Activated CD4-positive, alpha-beta T cell treated with anti-CD3 and anti-CD28 coated beads, Interleukin-2, amount 50 U/mL, for 16 hours (primary cell): ENCODE data around the gene SOAT2.
"Not testable (repeated sequence)": the region's sequence is repeated elsewhere in the genome, so short reads cannot be mapped to it uniquely, and the experiment has no call there.

ENCODE experiments used
- DNase-seq: peaks from one replicate; pipeline ENCODE4 v3.0.0-alpha.2; 2020

The SOAT2 gene

DNA sequence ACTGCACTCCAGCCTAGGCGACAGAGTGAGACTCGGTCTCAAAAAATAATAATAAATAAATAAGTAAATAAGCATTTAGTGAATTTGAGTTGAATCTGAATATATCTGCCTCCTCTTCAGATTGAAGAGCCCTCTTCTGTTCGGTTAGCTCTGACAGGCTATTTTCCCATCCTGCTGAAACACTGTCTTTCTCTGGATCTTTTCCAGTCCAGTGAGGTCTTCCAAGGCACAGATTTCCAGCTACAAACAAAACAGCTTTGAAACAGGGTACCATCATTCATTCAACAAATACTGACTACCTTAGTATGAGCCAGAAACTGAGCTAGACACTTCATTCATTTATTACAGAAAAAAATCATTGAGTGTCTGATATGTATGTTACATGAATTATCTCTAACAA, 16.9 kb upstream of the SOAT2 start:
- no peak for DNase-seq

DNA sequence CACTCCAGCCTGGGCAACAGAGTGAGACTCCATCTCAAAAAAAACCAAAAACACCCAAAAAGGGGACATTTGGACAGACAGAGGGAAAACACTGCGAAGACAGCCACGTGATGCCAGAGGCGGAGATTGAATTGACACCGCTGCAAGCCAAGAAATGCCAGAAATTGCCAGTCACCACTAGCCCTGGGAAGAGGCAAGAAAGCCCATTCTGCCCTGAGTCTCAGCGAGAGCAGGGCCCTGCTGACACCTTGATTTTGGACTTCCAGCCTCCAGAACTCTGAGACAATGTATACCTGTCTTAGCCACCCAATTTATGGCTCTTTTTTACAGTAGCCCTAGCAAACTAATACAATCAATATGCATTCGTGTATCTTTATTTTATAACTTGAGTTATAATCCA, 13.2 kb upstream of the SOAT2 start:
- DNase-seq, result no peak

DNA sequence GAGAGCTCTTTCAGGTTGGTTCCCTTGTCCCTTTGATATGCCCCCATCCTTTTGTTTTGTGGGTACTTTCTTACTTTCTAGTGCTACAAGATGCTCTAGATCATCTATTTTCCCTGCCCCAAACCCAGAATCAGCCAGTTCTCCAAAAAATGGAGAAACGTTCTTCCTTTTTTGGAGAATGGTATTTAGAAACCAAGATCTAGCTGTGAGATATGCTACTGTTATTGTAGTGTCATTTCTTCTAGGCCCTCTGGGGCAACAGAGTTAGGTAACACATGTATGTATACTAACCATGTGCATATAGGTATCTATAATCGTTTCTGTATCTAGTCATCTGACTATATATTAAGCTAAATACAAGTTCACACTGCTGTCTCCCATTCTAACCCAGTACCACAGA, 12.7 kb upstream of the SOAT2 start:
- no peak for DNase-seq

DNA sequence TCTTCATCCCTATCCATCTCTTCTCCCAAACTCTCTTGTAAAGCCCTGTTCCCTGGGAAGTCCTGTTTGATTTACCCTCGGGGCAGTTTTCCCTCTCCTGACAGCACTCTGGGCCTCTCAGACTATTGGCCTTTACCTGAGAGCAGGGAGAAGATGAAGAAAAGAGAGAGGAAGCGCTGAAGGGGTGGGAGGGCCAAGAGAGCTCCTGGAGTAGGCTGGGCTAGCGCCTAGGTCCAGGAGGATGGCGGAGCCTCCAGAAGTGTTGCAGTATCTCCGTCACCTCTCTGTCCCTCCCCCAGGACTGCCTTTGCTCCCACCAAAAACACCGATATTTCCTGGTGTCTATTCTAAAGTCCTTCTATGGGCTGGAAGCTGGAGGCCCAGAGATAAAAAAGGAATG, 11.5 kb upstream of the SOAT2 start:
- DNase-seq, result no peak

DNA sequence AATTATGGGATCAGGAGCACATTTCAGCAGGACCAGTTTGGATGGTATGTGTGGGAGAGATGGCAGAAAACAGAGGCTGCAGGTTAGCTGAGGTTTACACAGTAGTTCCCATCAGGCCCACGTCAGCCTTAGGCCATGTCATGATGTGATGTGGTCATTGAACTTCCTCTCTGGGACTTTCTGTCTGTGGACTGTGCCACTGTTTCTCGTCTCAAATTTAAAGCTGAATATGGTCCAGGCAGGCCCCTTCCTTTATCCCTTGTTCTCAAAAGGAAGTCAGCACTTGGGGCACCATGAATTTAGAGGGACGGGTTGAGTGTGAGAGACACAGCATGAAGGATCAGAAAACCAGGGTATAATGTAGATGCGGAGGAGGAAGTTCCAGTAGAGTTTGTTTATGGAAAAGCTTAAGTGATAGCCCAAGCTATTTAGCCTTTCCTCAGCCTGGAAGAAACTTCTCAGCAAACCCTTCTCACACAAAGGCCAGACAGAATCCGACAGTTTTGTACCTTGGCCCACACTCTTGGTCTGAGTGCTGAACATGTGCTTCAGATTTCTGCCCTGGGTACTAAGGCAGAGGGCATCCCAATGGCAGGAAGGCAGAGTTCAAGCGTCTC, 9.4 kb upstream of the SOAT2 start:
- DNase-seq, result no peak

DNA sequence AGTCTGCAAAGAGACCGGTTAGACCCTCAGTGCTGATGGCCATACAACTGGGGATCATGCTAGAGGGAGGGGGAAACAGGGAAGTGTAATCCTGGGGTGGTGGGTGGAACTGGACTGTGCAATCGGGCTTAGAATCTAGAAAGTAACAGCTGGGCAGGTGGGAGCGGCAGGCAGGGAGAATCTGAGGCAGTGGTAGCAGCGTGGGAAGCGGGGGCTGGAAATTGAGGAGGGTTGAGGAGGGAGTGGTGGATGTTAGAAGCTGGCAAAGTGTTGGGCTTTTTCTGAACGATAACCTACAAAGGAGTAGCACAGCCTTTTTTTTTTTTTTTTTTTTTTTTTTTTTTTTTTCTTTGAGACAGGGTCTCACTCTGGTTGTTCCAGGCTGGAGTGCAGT, 8.9 kb upstream of the SOAT2 start:
- no peak for DNase-seq

DNA sequence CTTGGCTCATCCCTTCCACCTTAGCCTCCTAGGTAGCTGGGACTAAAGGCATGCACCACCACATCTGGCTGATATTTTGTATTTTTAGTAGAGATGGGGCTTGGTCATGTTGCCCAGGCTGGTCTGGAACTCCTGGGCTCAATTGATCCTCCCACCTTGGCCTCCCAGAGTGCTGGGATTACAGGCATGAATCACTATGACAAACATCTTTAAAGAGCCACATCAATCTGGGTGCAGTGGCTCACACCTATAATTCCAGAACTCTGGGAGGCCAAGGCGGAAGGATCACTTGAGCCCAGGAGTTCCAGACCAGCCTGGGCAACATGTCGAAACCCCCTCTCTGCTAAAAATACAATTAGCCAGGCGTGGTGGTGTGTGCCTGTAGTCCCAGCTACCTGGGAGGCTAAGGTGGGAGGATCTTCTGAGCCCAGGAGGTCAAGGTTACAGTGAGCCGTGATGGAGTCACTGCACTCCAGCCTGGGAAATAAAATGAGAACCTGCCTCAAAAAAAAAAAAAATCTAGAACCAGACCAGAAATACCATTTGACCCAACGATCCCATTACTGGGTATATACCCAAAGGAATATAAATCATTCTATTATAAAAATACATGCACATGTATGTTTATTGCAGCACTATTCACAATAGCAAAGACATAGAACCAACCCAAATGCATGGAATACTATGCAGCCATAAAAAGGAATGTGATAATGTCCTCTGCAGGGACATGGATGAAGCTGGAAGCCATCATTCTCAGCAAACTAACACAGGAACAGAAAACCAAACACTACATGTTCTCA, 8.3 kb upstream of the SOAT2 start:
- DNase-seq, result not testable (repeated sequence)

DNA sequence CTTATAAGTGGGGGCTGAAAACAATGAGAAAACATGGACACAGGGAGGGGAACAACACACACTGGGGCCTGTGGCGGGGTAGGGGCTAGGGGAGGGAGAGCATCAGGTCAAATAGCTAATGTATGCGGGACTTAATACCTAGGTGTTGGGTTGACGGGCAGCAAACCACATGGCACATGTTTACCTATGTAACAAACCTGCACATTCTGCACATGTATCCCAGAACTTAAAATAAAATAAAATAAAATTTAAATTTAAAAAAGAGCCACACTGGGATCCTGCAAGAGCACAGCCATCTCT, 7.7 kb upstream of the SOAT2 start:
- DNase-seq, result not testable (repeated sequence)

DNA sequence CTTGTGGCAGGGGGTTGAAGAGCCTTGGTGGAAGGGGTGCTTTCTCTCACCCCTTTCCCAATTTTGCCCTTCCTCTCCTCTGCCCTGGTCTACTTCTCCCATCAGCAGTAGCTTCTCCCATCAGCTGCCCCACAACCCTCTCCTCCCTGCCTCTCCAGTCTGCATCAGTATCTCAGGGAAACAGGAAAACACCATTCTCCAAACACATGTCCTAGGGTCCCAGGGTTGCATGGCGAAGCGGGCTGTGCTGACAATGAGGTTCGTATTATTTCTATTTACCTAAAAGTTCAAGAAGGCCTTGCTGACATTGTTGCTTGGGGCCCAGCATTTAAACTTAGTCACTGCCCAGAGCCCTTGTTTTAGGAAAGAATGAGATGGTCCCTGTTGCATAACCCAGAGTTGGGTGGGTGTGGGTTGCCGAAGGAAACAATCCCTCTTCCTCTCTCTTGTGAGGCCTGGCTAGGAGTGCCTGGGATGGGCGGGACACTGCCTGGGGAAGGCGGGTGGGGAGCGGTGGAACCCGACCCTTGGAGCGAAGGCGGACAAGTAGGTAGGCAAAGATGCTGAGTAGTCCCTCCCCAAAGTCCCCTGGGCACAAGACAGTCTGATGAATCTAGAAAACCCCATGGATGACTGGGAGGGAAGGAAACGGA, 7.1 kb upstream of the SOAT2 start:
- no peak for DNase-seq

DNA sequence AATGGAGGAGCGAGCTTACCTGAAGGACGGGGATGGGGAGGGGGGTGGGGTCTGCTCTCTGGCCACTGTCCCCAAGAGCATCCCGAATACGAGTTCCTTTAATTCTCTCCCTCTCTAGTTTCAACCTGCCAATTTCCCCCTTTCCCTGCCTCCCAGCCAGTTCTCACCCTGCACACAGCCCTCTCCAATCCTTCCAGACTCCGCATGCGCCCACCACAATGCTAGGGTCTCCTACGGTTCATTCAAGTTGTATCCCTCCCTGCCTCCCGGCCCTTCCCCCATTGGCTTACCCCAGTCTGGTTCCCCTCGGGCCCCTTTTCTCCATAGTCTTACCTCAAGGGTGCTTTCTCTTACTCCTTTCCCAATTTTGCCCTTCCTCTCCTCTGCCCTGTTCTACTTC, 6.5 kb upstream of the SOAT2 start:
- DNase-seq, result no peak

DNA sequence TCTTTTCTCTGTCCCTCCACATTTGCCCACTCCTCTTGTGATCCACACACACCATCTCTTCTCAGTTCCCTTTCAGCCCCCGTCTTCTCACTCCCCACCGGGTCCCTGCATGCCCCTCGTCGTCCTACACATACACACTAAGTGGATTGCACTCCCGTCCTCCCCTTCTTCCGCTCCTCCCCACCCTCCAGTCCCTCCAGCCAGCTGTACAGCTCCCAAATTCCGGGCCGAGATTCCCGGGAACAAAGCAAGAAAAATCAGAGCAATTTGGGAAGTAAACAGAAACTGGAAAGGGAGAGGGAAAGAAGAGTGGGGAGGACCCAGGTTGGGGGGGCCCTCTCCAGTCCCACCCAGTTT, 6.1 kb upstream of the SOAT2 start:
- DNase-seq, result no peak

DNA sequence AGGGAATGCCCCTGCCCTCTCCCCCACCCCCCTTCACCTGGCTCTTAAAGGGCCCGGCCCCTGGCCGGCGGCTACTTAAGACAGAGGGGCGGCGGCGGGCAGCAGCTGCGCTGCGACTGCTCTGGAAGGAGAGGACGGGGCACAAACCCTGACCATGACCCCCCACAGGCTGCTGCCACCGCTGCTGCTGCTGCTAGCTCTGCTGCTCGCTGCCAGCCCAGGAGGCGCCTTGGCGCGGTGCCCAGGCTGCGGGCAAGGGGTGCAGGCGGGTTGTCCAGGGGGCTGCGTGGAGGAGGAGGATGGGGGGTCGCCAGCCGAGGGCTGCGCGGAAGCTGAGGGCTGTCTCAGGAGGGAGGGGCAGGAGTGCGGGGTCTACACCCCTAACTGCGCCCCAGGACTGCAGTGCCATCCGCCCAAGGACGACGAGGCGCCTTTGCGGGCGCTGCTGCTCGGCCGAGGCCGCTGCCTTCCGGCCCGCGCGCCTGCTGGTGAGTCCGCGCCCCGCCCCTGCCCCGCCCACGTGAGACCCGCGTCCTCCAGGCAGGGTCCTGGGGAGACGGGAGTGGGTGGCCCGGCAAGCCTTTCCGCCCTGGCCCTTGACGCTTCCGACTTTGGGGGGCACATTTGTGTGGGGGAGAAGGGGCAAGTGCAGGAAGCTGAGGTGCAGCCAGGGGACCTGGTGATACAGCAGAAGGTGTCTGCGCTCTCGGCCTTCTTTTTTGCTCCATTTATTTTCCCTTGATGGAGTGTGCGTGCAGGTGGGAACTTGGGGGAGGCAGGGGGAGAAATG, 5.5 kb upstream of the SOAT2 start, which contains the start of gene IGFBP6:
IGFBP6 (plus strand) TSS at position 104 of the 790 bp plus-strand sequence; CDS start at position 155, 51 bp downstream.
- DNase-seq, result peak; percentile 53

DNA sequence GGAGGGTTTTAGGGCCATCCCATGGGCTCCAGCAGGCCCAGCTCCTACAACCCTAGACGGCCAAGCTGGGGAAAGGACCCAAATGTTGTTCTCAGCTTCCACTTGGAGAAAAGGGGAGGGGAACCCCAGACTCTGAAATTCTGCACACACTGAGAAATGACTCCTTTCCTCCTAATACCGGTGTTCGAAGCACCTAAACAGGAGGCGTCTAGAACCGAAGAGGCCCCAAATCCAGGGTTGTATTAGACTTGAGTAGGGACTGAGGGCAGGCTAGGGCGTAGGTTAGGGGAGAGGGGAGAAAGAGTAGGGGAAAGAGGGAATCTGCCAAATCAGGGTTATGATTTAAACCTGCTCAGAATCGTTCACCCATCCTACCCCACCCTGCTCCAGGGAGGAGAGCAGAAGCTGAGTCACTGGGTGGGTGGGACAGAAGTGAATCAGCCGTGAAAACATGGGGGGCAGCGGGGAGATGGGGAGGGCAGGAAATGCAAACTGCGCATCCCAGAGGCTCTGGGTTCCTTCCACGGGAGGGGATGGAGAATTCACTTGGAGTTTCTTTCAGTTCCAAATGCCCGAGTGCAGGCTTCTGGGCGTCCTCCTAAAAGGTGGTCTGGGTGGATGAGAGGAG, 4.8 kb upstream of the SOAT2 start:
- no peak for DNase-seq

DNA sequence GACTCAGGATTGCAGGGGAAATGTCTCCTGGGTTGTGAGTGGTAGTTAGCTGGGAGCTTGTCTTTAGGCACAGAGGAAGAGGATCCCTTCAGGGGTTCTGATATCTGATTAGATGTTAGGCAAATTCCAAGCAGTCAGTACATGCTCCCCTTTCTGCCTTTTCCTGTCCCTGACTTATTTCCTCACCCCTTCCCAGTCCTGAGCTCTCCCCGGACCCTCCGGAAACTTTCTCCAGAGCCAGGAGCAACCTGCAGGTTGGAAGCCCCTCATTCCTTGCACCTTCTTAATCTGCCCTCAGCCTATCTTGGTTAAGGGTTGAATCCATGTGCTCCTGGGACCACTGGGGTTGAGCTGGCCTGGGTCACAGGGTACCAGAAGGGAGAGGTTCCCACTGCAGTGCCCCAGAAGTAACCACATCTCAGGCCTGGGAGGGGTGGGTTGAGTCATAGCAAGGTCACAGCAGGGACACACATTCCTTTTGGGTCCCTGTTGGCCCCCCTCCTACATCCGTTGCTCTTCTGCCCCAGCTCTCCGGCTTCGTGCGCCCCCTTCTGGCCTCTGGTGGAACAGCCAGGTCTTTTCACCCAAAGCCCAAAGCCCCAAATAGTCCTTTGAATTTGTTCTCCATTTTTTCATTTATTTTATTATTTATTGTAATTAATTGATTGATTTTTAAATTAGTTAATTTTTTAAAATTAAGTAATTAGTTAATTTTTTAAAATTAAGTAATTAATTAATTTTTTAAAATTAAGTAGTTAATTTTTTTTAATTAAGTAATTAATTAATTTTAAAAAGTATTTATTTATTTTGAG, 4.0 kb upstream of the SOAT2 start:
- DNase-seq, result peak; percentile 89

DNA sequence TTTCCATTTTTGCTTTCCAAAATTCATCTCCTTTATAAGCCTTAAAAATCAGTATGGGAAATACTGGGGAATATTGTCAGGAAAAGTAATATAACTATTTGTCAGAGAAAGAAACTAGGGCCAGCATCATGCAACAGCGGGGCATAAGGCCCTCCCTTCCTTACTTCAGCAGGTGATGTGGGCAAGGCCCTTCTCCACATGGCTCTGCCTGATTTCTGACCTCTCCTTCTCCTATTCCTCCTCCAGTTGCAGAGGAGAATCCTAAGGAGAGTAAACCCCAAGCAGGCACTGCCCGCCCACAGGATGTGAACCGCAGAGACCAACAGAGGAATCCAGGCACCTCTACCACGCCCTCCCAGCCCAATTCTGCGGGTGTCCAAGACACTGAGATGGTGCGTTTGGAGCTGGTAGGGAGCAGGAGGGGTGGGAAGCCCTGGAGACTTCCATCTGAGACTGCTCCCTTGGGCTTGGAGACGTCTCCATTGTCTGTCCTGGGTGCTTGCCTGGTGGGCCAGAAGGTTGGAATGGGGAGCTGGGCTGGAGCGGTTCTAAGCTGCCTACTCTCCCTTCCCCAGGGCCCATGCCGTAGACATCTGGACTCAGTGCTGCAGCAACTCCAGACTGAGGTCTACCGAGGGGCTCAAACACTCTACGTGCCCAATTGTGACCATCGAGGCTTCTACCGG, 2.7 kb upstream of the SOAT2 start:
- no peak for DNase-seq

DNA sequence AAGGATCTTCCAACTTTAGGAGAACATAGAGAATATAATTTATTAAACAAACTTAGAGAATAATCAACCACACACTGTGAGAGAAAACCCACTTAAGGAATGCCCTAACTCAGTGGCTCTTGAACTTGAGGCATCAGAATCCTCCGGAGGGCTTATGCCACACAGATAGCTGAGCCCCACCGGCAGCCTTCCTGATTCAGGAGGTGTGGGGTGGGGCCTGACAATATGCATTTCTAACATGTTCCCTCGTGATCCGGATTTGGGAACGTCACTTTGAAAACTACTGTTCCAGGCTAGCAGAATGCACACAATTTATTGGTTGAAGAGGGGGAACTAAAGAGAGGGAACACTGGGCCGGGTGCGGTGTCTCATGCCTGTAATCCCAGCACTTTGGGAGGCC, 2.0 kb upstream of the SOAT2 start:
- no peak for DNase-seq

DNA sequence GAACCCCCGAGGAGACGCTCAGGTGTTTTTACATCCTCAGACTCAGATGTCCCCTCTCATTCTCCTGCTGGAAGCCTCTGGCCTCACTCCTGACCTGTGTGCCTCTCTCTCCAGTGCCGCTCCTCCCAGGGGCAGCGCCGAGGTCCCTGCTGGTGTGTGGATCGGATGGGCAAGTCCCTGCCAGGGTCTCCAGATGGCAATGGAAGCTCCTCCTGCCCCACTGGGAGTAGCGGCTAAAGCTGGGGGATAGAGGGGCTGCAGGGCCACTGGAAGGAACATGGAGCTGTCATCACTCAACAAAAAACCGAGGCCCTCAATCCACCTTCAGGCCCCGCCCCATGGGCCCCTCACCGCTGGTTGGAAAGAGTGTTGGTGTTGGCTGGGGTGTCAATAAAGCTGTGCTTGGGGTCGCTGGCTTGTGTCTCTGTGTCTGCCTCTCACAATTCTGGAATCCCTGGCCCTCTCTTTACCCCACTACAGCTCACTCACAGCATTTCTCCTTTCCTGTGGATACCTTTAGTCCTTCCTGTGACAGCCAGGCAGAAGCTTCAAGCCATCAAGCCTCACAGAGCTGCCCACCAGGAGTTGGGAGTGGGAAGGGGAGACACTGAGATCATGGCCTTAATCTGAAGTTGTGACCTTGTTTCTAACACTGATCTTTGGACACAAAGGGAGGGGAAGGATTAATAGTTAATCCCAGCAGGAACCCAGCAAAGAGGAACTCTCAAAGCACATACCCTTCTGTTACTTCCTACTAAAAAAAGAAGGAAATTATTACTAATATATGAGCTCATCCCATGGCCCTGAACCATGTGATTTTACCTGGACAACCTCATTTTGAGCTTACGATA, 1.1 kb upstream of the SOAT2 start:
- DNase-seq, result no peak

DNA sequence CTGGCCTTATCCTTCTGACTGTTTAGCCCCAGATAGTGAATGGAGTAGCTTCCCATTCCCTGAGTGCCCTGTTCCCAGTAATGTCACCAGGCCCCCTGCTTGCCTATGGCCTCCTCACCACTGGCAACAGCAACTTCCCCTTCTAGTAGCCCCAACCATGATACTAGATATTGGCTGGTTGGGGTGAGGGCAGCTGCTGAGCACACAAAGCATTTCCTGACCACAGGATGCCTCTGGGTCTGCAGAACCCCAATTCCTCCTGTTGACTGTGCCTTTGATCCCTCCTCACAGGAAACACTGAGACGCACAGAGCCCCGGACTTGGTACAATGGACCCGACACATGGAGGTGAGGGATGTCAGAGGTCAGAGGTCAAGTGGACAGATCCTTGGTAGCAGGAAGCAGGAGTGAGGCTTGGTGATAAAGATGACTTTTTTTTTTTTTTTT, 597 bp downstream of the SOAT2 start:
- no peak for DNase-seq

DNA sequence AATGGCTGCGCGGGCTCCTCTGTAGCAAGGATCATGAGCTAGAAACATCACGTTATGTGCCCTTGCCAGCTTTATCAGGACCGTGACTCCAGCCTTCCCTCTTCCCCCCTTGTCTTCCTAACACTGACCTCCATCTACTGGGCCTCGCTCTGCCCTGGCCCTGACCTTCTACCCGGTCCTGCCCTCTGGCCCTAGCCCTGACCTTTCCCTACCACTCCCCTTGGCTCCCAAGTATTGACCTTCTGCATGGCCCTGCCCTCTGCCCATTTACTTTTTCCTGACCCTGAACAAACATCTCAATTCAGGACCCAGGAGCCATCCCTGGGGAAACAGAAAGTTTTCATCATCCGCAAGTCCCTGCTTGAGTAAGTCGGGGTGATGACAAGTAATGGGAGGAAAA, 2.0 kb downstream of the SOAT2 start:
- no peak for DNase-seq

DNA sequence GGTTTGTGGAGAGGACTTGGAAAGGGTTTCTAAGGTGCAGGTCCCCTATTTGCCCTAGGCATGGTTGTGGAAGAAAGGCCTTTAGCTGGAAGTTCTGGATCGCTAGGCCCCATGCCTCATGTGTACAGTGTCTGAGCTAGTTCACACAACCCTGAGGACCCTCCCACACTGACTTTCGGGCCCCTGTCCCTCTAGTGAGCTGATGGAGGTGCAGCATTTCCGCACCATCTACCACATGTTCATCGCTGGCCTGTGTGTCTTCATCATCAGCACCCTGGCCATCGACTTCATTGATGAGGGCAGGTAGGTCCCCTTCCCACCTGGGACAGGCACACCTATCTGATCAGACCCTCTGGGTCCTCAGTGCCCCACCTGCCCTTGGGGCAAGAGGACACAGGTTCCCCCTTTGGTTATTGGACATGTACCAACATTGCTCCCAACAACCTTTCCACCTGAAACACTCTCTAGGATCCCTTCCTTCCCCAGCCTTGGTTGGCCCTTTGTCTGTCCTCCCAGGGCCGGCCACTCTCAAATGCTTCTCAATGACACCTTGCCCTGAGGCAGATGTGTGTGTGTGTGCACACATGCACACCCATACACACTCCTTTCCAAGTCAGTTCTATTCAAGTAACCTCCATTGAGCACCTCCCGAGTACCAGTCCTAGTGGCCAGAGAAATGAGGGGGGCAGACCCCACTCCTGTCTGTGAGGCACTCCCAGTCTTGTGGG, 2.6 kb downstream of the SOAT2 start:
- no peak for DNase-seq
